Renal pelvis (tissue), 12 donors: Measurements from ENCODE around the gene CRYGN. TPM values are rescaled to one million over a fixed set of nuclear protein-coding genes. Genes with fewer than 3 reads are reported as not detected.

ENCODE experiments used
- DNase-seq: peaks from one replicate; pipeline ENCODE4 v3.0.0-alpha.2; 2013
- long read RNA-seq, 16 experiments: transcript quantifications; one replicate each; lab custom pipeline, GENCODE V29; 2026
- polyA plus RNA-seq, 3 donors: library from polyadenylated mRNA; unstranded; fragments of 120-200 nt; gene quantifications; one replicate each; pipeline ENCODE4 v1.2.1, GENCODE V29; 2013; ENCODE audit not compliant: insufficient read length in 3 of 3

Gene CRYGN, protein sequence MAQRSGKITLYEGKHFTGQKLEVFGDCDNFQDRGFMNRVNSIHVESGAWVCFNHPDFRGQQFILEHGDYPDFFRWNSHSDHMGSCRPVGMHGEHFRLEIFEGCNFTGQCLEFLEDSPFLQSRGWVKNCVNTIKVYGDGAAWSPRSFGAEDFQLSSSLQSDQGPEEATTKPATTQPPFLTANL
- 1 to 10 TPM; 2.5 to 5.1 (median 3.7) TPM for polyA plus RNA-seq
- long read RNA-seq, donor 1: 0 reads
- long read RNA-seq, donor 2: 0 reads
- long read RNA-seq, donor 3: 0 reads
- long read RNA-seq, donor 4, partial matches to known transcripts: 0 of 1 reads
- long read RNA-seq, donor 4, other reads (novel, unspliced or antisense): 0 of 1 reads
- long read RNA-seq, donor 5: 0 reads
- long read RNA-seq, donor 6: 0 reads
- long read RNA-seq, donor 7: 0 reads
- long read RNA-seq, donor 8: 0 reads
- long read RNA-seq, donor 9: 0 reads
- long read RNA-seq, donor 10: 0 reads
- long read RNA-seq, donor 11: 0 reads
- long read RNA-seq, donor 12, partial matches to known transcripts: 0 of 1 reads
- long read RNA-seq, donor 12, other reads (novel, unspliced or antisense): 0 of 1 reads
- long read RNA-seq, donor 13: 0 reads
- long read RNA-seq, donor 14: 0 reads
- long read RNA-seq, donor 15, partial matches to known transcripts: 0 of 2 reads
- long read RNA-seq, donor 15, other reads (novel, unspliced or antisense): 0 of 2 reads
- long read RNA-seq, donor 16, partial matches to known transcripts: 0 of 1 reads
- long read RNA-seq, donor 16, other reads (novel, unspliced or antisense): 0 of 1 reads

DNA sequence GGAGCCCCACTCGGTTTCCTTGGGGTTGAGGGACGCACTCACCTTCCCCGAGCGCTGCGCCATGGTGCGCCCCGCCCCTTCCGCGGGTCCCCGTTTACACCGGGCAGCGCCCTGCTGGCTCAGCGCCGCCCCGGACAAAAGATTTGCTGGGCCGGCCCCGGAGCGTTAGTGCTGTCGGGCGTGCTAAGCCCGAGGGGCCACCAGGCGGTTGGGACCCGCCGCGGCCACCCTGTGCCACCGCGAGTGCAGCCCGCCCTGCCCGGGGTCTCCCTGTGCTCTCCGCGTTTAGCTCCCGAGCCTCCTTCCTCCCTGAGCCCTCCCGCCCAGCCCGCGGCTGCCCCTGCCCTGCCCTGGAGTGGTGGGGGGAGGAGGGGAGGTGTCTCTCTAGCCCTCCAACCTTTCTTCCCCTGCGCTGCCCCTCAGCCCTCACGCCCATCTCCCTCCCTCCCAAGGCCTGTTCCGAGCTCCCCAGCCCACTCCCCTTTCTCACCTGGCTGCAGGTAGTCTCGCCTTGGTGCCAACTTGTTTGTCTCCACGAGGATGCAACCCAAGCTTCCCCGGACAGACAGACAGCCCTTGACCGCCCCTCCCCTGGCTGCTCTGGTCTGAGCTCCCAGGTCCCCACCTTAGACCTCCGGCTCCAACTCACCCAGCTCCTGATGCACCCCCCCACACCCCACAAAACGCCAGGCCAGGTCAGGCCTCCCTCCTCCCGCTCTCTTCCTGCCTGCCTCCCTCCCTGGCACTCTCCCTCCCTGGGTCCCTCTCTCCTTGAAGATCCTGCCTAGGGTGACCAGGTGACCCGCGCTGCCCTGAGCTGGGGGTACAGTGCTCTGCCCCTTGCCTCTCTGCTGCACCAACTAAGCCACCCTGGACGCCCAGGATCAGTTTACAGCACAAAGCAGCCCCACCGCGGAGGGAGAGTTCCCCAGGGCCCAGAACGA, at the start of gene CRYGN:
Gene CRYGN (minus strand): TSS at position 287 of the 944 bp plus-strand sequence. CDS start 224 bp downstream, at position 63.
- no peak for DNase-seq

DNA sequence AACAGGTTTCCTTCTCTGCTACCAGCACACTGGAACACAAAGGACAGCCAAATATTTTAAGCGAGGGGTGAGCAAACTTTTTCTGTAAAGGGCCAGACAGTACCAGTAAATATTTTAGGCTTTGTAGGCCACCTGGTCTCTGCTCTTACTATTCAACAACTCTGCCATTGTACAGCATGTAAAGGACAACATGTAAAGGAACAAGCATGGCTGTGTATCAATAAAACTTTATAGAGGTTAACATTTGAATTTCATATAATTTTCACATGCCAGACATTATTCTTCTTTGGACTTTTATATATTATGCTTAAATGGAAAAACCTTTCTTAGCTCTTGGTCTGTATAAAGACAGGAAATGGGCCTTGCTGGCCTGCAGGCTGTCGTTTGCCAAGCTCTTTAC, 49.6 kb upstream of the CRYGN start:
- DNase-seq: no peak

- no peak for DNase-seq
Observed at GRCh38 chr7:151488096-151488495, 48.2 kb upstream of the CRYGN start.

DNA sequence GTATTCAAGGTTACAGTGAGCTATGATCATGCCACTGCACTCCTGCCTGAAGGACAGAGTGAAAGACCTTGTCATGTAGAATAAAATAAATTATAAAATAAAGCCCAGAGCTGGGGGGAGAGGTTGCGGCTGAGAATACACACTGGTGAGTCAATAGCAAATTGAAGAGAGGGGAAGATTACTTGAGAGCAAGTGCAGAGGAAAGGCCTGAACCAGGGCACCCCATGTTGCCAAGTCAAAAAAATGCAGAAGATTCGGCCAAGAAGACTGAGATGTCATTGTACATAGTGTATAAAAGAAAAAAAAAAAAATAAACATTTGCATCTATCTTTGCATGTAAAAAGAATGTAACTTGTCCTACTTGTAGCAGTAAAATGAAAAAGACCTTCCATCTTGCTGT, 47.3 kb upstream of the CRYGN start:
- DNase-seq: no peak

DNA sequence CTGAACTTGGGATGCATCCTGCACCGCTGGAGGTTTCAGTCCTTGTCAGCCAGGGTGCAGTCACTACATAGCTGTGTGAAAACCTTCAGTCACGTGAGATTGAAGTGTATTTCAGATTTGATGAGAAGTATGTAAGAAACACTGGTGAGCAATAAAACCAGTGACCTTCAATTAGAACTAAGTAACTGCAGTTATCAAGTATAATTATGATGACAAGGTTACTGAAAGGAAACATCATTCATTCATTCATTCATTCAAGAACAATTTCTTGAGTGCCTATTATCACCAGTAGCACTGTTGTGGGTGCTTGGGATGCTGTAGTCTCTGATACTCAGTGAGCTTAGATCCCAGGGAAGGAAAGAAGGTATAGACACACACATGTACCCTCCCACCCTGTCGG, 46.1 kb upstream of the CRYGN start:
- no peak for DNase-seq

- peak; percentile 42 for DNase-seq
Observed at GRCh38 chr7:151484971-151485707, 45.2 kb upstream of the CRYGN start.

- DNase-seq: no peak
Observed at GRCh38 chr7:151483711-151483983, 43.7 kb upstream of the CRYGN start.

DNA sequence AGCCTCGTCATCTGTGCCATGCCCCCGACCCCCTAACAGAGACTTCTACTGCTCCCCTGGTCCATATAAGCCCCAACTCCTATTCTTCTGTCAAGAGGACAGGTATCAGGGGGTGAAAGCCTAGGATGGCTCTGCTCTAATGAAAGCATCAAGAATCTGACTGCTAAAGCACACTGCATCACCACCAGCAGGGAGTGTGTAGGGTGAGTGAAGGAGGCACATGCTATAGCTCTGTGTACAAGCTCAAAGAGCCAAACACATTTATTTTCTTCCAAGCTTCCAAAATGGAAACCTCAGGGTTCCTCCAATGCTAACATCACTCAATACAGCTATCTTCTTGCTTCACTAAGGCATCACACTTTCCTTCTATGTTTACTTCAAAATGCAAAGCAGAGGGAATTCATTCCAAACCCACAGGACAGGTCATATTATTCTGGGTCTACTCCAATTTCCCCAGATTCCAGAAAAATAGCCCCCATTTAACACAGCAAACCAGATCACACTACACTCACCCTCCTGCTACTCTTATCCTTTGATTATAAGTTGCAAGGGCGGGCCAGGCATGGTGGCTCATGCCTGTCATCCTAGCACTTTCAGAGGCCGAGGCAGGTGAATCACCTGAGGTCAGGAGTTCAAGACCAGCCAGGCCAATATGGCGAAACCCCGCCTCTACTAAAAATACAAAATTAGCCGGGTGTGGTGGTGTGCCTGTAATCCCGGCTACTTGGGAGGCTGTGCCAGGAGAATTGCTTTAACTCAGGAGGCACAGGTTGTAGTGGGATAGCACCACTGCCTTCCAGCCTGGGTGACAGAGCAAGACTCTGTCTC, 43.2 kb upstream of the CRYGN start:
- DNase-seq: no peak

GRCh38 chr7:151481650-151482505, 41.9 kb upstream of the CRYGN start:
- DNase-seq: no peak

DNA sequence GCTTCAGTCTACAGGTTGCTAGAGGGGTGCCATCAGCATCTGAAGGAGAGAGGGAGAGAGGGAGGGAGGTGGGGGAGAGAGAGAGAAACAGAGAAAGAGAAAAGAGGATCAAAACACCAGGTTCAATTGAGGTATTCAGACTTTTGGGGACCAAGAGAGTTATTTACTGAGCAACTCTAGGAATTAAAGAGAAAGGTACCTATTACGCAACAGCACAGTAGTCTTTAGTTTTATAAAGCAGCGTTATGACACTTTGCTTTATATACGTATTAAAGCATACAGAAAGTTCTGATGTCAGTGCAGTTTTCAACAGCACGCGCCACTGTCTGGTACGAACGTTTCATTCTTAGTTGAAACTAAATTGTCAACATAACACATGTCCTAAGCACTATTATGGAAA, 37.9 kb upstream of the CRYGN start:
- no peak for DNase-seq

DNA sequence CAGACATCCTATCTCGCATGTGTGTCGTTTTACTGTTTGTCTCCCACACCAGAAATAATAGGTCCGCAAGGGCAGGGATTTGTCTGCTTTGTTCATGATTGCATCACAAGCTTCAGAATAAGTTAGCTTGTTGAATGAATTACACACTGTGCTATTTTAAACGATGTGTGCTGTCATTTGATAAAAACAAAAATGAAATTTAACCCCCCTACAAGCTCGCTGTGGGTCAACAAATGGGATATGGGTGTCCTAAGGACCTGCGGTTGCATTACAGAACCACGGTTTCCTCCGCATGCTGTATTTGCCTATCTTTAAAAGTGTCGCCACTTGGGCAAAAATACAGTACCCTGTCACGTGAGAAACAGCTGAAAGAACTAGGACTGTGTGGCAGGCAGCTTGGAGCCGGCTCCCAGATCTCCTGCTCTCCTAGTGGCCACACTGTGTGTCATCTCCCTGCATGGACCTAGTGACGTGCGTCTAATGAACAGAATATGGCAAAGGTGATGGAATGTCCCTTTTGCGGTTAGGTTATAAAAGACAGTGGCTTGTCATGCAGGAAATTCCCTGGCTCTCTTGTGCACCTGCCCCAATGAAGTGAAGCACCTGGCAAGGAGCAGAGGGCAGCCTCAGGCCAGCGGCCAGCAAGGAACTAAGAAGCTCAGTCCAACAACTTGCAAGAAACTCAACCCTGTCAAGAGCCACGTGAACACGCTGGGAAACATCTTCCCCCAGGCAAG, 32.9 kb upstream of the CRYGN start:
- DNase-seq: no peak

- no peak for DNase-seq
Observed at GRCh38 chr7:151470711-151471110, 30.8 kb upstream of the CRYGN start.

DNA sequence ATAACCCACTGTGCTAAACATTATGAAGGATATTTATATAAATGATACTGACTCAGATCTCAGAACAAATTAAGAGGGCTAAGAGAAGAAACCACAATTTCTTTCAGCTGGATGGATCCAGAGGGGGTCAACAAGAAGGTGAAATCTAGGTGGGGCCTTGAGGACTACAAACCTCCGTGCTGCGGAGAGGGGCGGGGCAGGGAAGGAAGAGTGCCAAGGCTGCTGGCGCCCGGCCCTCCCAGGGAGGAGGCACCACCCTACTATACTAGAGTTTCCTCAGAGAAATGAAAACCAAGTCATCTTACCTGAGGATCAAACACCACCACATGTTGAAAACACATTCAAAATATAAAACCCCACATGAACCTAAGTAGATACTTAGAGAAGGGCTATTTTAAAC, 29.3 kb upstream of the CRYGN start:
- no peak for DNase-seq

- DNase-seq: no peak
Observed at GRCh38 chr7:151468217-151469018, 28.5 kb upstream of the CRYGN start.

DNA sequence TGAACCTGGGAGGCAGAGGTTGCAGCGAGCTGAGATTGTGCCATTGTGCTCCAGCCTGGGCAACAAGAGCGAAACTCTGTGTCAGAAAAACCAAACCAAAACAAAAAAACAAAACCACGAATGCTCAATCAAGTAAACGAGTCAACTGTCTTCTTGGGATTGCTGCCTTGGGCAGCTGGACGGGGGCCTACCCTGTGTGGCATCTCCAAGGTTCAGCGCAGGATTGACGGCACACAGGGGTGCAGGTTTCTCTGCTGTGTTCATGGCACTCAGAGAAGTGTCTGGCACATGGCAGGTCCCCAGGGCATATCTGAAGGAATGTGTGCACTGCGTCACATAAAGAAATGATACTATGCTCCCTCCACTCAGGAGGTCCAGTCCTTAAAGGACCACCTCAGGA, 25.2 kb upstream of the CRYGN start:
- no peak for DNase-seq

GRCh38 chr7:151462306-151462779, 22.4 kb upstream of the CRYGN start:
- no peak for DNase-seq

DNA sequence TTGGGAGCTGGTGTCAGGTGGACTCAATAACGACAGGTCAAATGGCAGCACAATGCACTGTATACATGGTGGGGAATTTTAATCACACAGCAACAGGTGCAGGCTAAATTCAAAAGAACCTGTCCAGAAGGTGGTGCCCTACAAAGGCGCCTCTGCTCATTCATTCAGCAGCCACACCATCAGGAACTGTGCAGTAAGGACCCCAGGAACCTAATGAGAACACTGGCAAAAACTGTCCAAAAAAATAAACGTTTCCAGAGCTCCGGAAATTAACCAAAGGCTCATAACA, 21.9 kb upstream of the CRYGN start:
- no peak for DNase-seq
